ENCODE measurements around the gene FMNL2. TPM values are rescaled to one million over a fixed set of nuclear protein-coding genes. Genes with fewer than 3 reads are reported as not detected.

The FMNL2 gene
- total and polyA plus RNA-seq, 2 experiments from 2014 or later, result 16.5 to 45.4 TPM

DNA sequence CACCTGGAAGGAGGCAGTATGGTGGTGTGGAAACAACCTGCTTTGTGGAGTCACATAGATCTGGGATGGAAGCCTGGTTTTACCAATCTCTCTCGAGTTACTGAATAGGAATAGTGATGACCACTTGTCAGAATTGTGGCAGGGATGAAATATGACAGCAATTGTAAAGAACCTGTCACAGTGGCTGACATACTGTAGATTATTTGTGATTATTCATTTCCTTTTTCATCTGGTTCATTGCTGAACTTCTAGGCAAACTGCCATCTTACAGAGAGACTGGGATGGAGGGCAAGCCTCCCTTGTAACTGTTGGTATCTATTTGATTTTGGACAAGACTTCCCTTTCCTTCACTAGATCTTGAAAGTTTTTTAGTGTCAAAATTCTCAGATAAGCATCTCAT lies 42.0 kb downstream of the FMNL2 start:
- H4K20me1 ChIP-seq (replicated peaks; ENCODE audit: insufficient read depth), result peaks cover 56% of the 10 kb centered on the region
- H3K27me3 ChIP-seq (ENCODE audit: insufficient read depth), result no peaks in the 10 kb centered on the region
- H3K4me3 Mint-ChIP-seq, result no peak overlapping the region
- H3K9me3 Mint-ChIP-seq, result no peaks in the 10 kb centered on the region
- H3K4me1 Mint-ChIP-seq, result peaks cover 40% of the 10 kb centered on the region
- H3K27ac Mint-ChIP-seq, result no peak overlapping the region
- no peaks in the 10 kb centered on the region for H3K36me3 ChIP-seq (ENCODE audit: insufficient read depth)
- H3K4me2 ChIP-seq, result no peak overlapping the region
- H2AFZ ChIP-seq, result no peak overlapping the region
- no peaks in the 10 kb centered on the region for H3K36me3 Mint-ChIP-seq (ENCODE audit: low read depth)
- H3K4me1 ChIP-seq (ENCODE audit: insufficient read depth), result peaks cover 12% of the 10 kb centered on the region
- H3K9me2 ChIP-seq (ENCODE audit: insufficient read depth), result no peaks in the 10 kb centered on the region
- H3K27me3 Mint-ChIP-seq (ENCODE audit: insufficient read depth, low read depth, poor library complexity), result no peaks in the 10 kb centered on the region
- DNase-seq (ENCODE audit: low spot score) (no peak), ATAC-seq (no peak)
- H3K27ac ChIP-seq (ENCODE audit: low read depth), result no peak overlapping the region
- no peak overlapping the region for H3K4me3 ChIP-seq
- peaks cover 100% of the 10 kb centered on the region for H3K79me2 ChIP-seq (replicated peaks; ENCODE audit: insufficient read depth)
- no peaks in the 10 kb centered on the region for H3F3A ChIP-seq (replicated peaks; ENCODE audit: low read depth)
- TF ChIP-seq, protein P1, sequence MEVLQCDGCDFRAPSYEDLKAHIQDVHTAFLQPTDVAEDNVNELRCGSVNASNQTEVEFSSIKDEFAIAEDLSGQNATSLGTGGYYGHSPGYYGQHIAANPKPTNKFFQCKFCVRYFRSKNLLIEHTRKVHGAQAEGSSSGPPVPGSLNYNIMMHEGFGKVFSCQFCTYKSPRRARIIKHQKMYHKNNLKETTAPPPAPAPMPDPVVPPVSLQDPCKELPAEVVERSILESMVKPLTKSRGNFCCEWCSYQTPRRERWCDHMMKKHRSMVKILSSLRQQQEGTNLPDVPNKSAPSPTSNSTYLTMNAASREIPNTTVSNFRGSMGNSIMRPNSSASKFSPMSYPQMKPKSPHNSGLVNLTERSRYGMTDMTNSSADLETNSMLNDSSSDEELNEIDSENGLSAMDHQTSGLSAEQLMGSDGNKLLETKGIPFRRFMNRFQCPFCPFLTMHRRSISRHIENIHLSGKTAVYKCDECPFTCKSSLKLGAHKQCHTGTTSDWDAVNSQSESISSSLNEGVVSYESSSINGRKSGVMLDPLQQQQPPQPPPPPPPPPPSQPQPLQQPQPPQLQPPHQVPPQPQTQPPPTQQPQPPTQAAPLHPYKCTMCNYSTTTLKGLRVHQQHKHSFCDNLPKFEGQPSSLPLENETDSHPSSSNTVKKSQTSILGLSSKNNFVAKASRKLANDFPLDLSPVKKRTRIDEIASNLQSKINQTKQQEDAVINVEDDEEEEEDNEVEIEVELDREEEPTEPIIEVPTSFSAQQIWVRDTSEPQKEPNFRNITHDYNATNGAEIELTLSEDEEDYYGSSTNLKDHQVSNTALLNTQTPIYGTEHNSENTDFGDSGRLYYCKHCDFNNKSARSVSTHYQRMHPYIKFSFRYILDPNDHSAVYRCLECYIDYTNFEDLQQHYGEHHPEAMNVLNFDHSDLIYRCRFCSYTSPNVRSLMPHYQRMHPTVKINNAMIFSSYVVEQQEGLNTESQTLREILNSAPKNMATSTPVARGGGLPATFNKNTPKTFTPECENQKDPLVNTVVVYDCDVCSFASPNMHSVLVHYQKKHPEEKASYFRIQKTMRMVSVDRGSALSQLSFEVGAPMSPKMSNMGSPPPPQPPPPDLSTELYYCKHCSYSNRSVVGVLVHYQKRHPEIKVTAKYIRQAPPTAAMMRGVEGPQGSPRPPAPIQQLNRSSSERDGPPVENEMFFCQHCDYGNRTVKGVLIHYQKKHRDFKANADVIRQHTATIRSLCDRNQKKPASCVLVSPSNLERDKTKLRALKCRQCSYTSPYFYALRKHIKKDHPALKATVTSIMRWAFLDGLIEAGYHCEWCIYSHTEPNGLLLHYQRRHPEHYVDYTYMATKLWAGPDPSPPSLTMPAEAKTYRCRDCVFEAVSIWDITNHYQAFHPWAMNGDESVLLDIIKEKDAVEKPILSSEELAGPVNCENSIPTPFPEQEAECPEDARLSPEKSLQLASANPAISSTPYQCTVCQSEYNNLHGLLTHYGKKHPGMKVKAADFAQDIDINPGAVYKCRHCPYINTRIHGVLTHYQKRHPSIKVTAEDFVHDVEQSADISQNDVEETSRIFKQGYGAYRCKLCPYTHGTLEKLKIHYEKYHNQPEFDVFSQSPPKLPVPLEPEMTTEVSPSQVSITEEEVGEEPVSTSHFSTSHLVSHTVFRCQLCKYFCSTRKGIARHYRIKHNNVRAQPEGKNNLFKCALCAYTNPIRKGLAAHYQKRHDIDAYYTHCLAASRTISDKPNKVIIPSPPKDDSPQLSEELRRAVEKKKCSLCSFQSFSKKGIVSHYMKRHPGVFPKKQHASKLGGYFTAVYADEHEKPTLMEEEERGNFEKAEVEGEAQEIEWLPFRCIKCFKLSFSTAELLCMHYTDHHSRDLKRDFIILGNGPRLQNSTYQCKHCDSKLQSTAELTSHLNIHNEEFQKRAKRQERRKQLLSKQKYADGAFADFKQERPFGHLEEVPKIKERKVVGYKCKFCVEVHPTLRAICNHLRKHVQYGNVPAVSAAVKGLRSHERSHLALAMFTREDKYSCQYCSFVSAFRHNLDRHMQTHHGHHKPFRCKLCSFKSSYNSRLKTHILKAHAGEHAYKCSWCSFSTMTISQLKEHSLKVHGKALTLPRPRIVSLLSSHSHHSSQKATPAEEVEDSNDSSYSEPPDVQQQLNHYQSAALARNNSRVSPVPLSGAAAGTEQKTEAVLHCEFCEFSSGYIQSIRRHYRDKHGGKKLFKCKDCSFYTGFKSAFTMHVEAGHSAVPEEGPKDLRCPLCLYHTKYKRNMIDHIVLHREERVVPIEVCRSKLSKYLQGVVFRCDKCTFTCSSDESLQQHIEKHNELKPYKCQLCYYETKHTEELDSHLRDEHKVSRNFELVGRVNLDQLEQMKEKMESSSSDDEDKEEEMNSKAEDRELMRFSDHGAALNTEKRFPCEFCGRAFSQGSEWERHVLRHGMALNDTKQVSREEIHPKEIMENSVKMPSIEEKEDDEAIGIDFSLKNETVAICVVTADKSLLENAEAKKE (CRISPR knock-in tag; IDR thresholded peaks at IDR 0.05), result no peak
- TF ChIP-seq EZH2phosphoT487 (IDR thresholded peaks at IDR 0.05; ENCODE audit: unreplicated experiment) (no peak), POLR2AphosphoS5 (IDR thresholded peaks at IDR 0.05; ENCODE audit: low read depth) (no peak), ZNF331 (CRISPR knock-in tag; IDR thresholded peaks at IDR 0.05; ENCODE audit: low read depth) (no peak), NANOG (IDR thresholded peaks at IDR 0.05; ENCODE audit: borderline replicate concordance) (no peak), JUNB (IDR thresholded peaks at IDR 0.05; ENCODE audit: unreplicated experiment) (no peak), CREB1 (CRISPR knock-in tag; IDR thresholded peaks at IDR 0.05; ENCODE audit: low read depth) (no peak), EZH2 (IDR thresholded peaks at IDR 0.05; ENCODE audit: low read depth, unreplicated experiment) (no peak)
- TF ChIP-seq, protein P2, sequence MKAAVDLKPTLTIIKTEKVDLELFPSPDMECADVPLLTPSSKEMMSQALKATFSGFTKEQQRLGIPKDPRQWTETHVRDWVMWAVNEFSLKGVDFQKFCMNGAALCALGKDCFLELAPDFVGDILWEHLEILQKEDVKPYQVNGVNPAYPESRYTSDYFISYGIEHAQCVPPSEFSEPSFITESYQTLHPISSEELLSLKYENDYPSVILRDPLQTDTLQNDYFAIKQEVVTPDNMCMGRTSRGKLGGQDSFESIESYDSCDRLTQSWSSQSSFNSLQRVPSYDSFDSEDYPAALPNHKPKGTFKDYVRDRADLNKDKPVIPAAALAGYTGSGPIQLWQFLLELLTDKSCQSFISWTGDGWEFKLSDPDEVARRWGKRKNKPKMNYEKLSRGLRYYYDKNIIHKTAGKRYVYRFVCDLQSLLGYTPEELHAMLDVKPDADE (IDR thresholded peaks at IDR 0.05), result no peak
- TF ChIP-seq, protein P3, sequence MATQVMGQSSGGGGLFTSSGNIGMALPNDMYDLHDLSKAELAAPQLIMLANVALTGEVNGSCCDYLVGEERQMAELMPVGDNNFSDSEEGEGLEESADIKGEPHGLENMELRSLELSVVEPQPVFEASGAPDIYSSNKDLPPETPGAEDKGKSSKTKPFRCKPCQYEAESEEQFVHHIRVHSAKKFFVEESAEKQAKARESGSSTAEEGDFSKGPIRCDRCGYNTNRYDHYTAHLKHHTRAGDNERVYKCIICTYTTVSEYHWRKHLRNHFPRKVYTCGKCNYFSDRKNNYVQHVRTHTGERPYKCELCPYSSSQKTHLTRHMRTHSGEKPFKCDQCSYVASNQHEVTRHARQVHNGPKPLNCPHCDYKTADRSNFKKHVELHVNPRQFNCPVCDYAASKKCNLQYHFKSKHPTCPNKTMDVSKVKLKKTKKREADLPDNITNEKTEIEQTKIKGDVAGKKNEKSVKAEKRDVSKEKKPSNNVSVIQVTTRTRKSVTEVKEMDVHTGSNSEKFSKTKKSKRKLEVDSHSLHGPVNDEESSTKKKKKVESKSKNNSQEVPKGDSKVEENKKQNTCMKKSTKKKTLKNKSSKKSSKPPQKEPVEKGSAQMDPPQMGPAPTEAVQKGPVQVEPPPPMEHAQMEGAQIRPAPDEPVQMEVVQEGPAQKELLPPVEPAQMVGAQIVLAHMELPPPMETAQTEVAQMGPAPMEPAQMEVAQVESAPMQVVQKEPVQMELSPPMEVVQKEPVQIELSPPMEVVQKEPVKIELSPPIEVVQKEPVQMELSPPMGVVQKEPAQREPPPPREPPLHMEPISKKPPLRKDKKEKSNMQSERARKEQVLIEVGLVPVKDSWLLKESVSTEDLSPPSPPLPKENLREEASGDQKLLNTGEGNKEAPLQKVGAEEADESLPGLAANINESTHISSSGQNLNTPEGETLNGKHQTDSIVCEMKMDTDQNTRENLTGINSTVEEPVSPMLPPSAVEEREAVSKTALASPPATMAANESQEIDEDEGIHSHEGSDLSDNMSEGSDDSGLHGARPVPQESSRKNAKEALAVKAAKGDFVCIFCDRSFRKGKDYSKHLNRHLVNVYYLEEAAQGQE (IDR thresholded peaks at IDR 0.05; ENCODE audit: unreplicated experiment), result no peak
- TF ChIP-seq, protein P4, sequence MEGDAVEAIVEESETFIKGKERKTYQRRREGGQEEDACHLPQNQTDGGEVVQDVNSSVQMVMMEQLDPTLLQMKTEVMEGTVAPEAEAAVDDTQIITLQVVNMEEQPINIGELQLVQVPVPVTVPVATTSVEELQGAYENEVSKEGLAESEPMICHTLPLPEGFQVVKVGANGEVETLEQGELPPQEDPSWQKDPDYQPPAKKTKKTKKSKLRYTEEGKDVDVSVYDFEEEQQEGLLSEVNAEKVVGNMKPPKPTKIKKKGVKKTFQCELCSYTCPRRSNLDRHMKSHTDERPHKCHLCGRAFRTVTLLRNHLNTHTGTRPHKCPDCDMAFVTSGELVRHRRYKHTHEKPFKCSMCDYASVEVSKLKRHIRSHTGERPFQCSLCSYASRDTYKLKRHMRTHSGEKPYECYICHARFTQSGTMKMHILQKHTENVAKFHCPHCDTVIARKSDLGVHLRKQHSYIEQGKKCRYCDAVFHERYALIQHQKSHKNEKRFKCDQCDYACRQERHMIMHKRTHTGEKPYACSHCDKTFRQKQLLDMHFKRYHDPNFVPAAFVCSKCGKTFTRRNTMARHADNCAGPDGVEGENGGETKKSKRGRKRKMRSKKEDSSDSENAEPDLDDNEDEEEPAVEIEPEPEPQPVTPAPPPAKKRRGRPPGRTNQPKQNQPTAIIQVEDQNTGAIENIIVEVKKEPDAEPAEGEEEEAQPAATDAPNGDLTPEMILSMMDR (conservative IDR thresholded peaks at IDR 0.05; ENCODE audit: low read depth in 2 of 2), result no peak
